Activated CD8-positive, alpha-beta memory T cell treated with anti-CD3 and anti-CD28 coated beads for 4 hours (primary cell): ENCODE results near the gene INPP5J.
"Not testable (repeated sequence)": the region's sequence is repeated elsewhere in the genome, so short reads cannot be mapped to it uniquely, and the experiment has no call there.

Experiments
- DNase-seq, 2 donors: peaks; one replicate each; pipeline ENCODE4 v3.0.0-alpha.2; 2020; ENCODE audit warnings: low read depth in 2 of 2

Gene INPP5J

GRCh38 chr22:31150615-31151014 is 27.8 kb downstream of the INPP5J start:
- no peak for DNase-seq

GRCh38 chr22:31151872-31152271 is 29.1 kb downstream of the INPP5J start:
- no peak for DNase-seq

- DNase-seq = no peak
Measured at GRCh38 chr22:31153357-31153756, 30.6 kb downstream of the INPP5J start.

GRCh38 chr22:31154975-31155374 is 32.2 kb downstream of the INPP5J start:
- DNase-seq = no peak

GRCh38 chr22:31155422-31155821 is 32.7 kb downstream of the INPP5J start:
- DNase-seq = no peak

- DNase-seq = no peak
Measured at GRCh38 chr22:31160328-31160978, 37.7 kb downstream of the INPP5J start.

GRCh38 chr22:31161386-31161785 is 38.6 kb downstream of the INPP5J start:
- DNase-seq = no peak

GRCh38 chr22:31162015-31162765 is 39.4 kb downstream of the INPP5J start:
- DNase-seq = no peak

- DNase-seq = no peak
Measured at GRCh38 chr22:31170971-31171370, 48.2 kb downstream of the INPP5J start.

- DNase-seq = not testable (repeated sequence)
Measured at GRCh38 chr22:31171734-31172133, 49.0 kb downstream of the INPP5J start.

GRCh38 chr22:31173386-31174145 is 50.8 kb downstream of the INPP5J start:
- no peak for DNase-seq

- DNase-seq = no peak
Measured at GRCh38 chr22:31176923-31177322, 54.2 kb downstream of the INPP5J start.

GRCh38 chr22:31177420-31178162 is 54.8 kb downstream of the INPP5J start:
- no peak for DNase-seq

GRCh38 chr22:31178859-31179258 is 56.1 kb downstream of the INPP5J start:
- DNase-seq = no peak

- DNase-seq = no peak
Measured at GRCh38 chr22:31179345-31179744, 56.6 kb downstream of the INPP5J start.

- DNase-seq = no peak
Measured at GRCh38 chr22:31184015-31184414, 61.2 kb downstream of the INPP5J start.
